BLaER1 treated with 17β-estradiol and CSF1 and Interleukin-3, amounts not matched to agents 10 nM and 100 nM (cell line): Measurements from ENCODE around the gene F2RL3.
"Not testable (repeated sequence)": the region's sequence is repeated elsewhere in the genome, so short reads cannot be mapped to it uniquely, and the experiment has no call there.

Experiments
- H3K27ac ChIP-seq, 11 experiments: shearing (Covaris generic); formaldehyde crosslinking; 2 replicates each; pipeline ENCODE4 v1.8.1; 2022
- H3K27me3 ChIP-seq, 11 experiments: shearing (Covaris generic); formaldehyde crosslinking; 2 replicates each; pipeline ENCODE4 v1.8.1; 2022
- H3K36me3 ChIP-seq, 11 experiments: shearing (Covaris generic); formaldehyde crosslinking; 2 replicates each; pipeline ENCODE4 v1.8.1; 2022
- H3K4me1 ChIP-seq, 10 experiments: shearing (Covaris generic); formaldehyde crosslinking; 2 replicates each; pipeline ENCODE4 v1.8.1; 2022
- H3K4me2 ChIP-seq, 11 experiments: shearing (Covaris generic); formaldehyde crosslinking; 2 replicates each; pipeline ENCODE4 v1.8.1; 2022
- H3K4me3 ChIP-seq, 10 experiments: shearing (Covaris generic); formaldehyde crosslinking; 2 replicates each; pipeline ENCODE4 v1.8.1; 2022
- H3K9ac ChIP-seq, 11 experiments: shearing (Covaris generic); formaldehyde crosslinking; 2 replicates each; pipeline ENCODE4 v1.8.1; 2022
- H3K9me3 ChIP-seq, 11 experiments: shearing (Covaris generic); formaldehyde crosslinking; replicated peaks in 1 of 11; 2 replicates each; pipeline ENCODE4 v1.8.1; 2022
- H4K20me1 ChIP-seq, 11 experiments: shearing (Covaris generic); formaldehyde crosslinking; 2 replicates each; pipeline ENCODE4 v1.8.1; 2022
- Cebpa-rat ChIP-seq, 11 experiments: shearing (Covaris generic); IDR thresholded peaks; 2 replicates each; pipeline ENCODE4 v1.8.1; 2022

The F2RL3 gene

DNA sequence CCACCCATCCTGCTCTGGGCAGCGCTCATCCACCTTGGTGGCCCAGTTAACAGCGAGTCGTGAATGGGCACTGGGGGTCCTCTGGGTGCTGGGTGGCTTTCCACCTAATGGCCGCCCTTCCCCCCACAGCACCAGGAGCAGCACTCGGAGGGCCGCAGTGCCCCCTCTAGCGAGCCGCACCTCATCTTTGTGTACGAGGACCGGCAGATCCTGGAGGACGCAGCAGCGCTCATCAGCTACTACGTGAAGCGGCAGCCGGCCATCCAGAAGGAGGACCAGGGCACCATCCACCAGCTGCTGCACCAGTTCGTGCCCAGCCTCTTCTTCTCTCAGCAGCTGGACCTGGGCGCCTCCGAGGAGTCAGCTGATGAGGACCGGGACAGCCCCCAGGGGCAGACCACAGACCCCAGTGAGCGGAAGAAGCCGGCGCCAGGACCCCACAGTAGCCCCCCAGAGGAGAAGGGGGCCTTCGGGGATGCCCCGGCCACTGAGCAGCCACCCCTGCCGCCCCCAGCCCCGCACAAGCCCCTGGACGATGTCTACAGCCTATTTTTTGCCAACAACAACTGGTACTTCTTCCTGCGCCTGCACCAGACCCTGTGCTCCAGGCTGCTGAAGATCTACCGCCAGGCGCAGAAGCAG, 19.3 kb upstream of the F2RL3 start:
- no peak overlapping the region for H3K4me2 ChIP-seq
- no peak overlapping the region for H3K9ac ChIP-seq
- H3K27ac ChIP-seq = no peak overlapping the region
- H3K4me1 ChIP-seq = peaks cover 0 to 17% (median 13%) of the 10 kb centered on the region in 10 experiments; a peak in 12 of 20 replicates
- no peak overlapping the region for H3K4me3 ChIP-seq
- H3K9me3 ChIP-seq = no peaks in the 10 kb centered on the region
- peaks cover 0 to 86% (median 44%) of the 10 kb centered on the region in 11 experiments; a peak in 14 of 22 replicates for H4K20me1 ChIP-seq
- H3K27me3 ChIP-seq = no peaks in the 10 kb centered on the region
- no peak for TF ChIP-seq Cebpa-rat (IDR thresholded peaks at IDR 0.05)
- peaks cover 89 to 99% (median 93%) of the 10 kb centered on the region in 11 experiments for H3K36me3 ChIP-seq

DNA sequence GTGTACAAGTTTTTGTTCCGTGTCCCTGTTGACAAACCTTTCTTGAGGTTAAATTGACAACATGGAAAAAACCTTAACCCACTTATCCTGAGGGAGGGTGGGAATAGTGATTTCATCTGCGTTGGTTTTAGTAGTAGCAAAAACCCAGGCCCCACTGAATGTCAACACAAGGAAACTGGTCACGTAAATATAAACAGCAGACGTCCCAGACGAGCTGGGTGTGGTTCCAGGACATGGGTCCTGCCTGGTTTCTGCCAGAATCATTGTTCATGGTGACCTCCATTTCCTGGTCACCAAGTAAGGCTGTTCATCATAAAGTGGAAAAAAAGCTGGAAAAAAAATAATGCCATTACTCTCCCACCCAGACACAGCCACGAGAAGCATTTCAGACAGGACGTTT, 16.9 kb upstream of the F2RL3 start:
- Histone ChIP-seq H3K4me2 (no peak overlapping the region), H3K4me3 (no peak overlapping the region), H3K4me1 (peaks cover 12 to 41% (median 37%) of the 10 kb centered on the region in 10 experiments), H3K36me3 (peaks cover 73 to 87% (median 81%) of the 10 kb centered on the region in 11 experiments), H3K9me3 (no peaks in the 10 kb centered on the region), H3K27me3 (peaks cover 0 to 4% (median 0%) of the 10 kb centered on the region in 11 experiments; a peak in 1 of 22 replicates), H3K27ac (peak overlapping the region in 2 of 11 experiments; percentile 15 to 21; a peak in 1 of 22 replicates), H4K20me1 (peaks cover 5 to 92% (median 65%) of the 10 kb centered on the region in 11 experiments; a peak in 20 of 22 replicates), H3K9ac (peak overlapping the region in 1 of 11 experiments; percentile 35; a peak in 1 of 22 replicates)
- no peak for TF ChIP-seq Cebpa-rat (IDR thresholded peaks at IDR 0.05)

DNA sequence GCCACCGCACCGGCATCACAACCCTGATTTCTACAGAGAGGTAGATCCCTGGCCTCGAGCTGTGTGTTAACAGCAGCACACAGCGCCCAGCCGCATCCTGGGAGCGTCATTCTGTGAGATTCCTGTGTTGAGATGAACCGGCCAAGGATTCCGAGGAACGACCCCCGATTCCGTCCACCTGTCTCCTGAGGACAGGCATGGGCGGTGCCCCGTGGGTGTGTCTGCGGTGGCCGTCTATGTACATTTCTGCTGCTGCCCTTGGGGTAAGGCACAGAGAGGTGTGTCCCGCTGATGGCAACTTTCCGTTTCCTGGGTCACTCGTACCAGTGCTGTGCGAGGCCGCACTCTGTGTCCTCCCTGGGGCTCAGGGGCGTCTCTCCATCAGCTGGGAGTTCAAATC, 16.1 kb upstream of the F2RL3 start:
- Histone ChIP-seq H3K9me3 (no peaks in the 10 kb centered on the region), H3K9ac (no peak overlapping the region), H4K20me1 (peaks cover 5 to 92% (median 66%) of the 10 kb centered on the region in 11 experiments; a peak in 20 of 22 replicates), H3K36me3 (peaks cover 70 to 87% (median 79%) of the 10 kb centered on the region in 11 experiments), H3K4me2 (no peak overlapping the region), H3K4me1 (peaks cover 21 to 50% (median 46%) of the 10 kb centered on the region in 10 experiments), H3K27me3 (peaks cover 0 to 4% (median 0%) of the 10 kb centered on the region in 11 experiments; a peak in 1 of 22 replicates), H3K4me3 (no peak overlapping the region), H3K27ac (peak overlapping the region in 1 of 11 experiments; percentile 91; a peak in 2 of 22 replicates)
- no peak for TF ChIP-seq Cebpa-rat (IDR thresholded peaks at IDR 0.05)

GRCh38 chr19:16873594-16873993, 15.2 kb upstream of the F2RL3 start:
- Histone ChIP-seq H3K4me1 (peaks cover 23 to 59% (median 54%) of the 10 kb centered on the region in 10 experiments), H3K4me3 (no peak overlapping the region), H3K27me3 (peaks cover 0 to 4% (median 0%) of the 10 kb centered on the region in 11 experiments; a peak in 1 of 22 replicates), H3K27ac (peak overlapping the region in 6 of 11 experiments; percentile 35 to 91 (median 87); a peak in 10 of 22 replicates), H3K9me3 (no peaks in the 10 kb centered on the region), H3K9ac (peak overlapping the region in 2 of 11 experiments; percentile 40 to 76; a peak in 3 of 22 replicates), H4K20me1 (peaks cover 5 to 92% (median 67%) of the 10 kb centered on the region in 11 experiments; a peak in 20 of 22 replicates), H3K36me3 (peaks cover 70 to 87% (median 79%) of the 10 kb centered on the region in 11 experiments), H3K4me2 (peak overlapping the region in 5 of 11 experiments; percentile 5 to 95 (median 79); a peak in 8 of 22 replicates)
- TF ChIP-seq Cebpa-rat (IDR thresholded peaks at IDR 0.05) = no peak

GRCh38 chr19:16874250-16874977, 14.4 kb upstream of the F2RL3 start:
- peak overlapping the region in 6 of 11 experiments; percentile 79 to 95 (median 88); a peak in 9 of 22 replicates for H3K4me2 ChIP-seq
- H3K36me3 ChIP-seq = peaks cover 70 to 87% (median 79%) of the 10 kb centered on the region in 11 experiments
- peaks cover 5 to 87% (median 60%) of the 10 kb centered on the region in 11 experiments; a peak in 20 of 22 replicates for H4K20me1 ChIP-seq
- H3K4me1 ChIP-seq = peaks cover 23 to 63% (median 58%) of the 10 kb centered on the region in 10 experiments
- TF ChIP-seq Cebpa-rat (IDR thresholded peaks at IDR 0.05) = no peak
- H3K9ac ChIP-seq = peak overlapping the region in 4 of 11 experiments; percentile 2 to 76 (median 28); a peak in 5 of 22 replicates
- peaks cover 0 to 6% (median 0%) of the 10 kb centered on the region in 11 experiments; a peak in 5 of 22 replicates for H3K9me3 ChIP-seq
- H3K27ac ChIP-seq = peak overlapping the region in 9 of 11 experiments; percentile 13 to 91 (median 78); a peak in 16 of 22 replicates
- H3K4me3 ChIP-seq = no peak overlapping the region
- H3K27me3 ChIP-seq = peaks cover 0 to 4% (median 0%) of the 10 kb centered on the region in 11 experiments; a peak in 1 of 22 replicates

- Histone ChIP-seq H4K20me1 (peaks cover 5 to 82% (median 56%) of the 10 kb centered on the region in 11 experiments; a peak in 20 of 22 replicates), H3K9ac (peak overlapping the region in 3 of 11 experiments; percentile 40 to 76 (median 74); a peak in 5 of 22 replicates), H3K36me3 (peaks cover 70 to 87% (median 79%) of the 10 kb centered on the region in 11 experiments), H3K27ac (peak overlapping the region in 9 of 11 experiments; percentile 13 to 91 (median 78); a peak in 16 of 22 replicates), H3K4me1 (peaks cover 23 to 63% (median 58%) of the 10 kb centered on the region in 10 experiments), H3K9me3 (peaks cover 2 to 11% (median 4%) of the 10 kb centered on the region in 11 experiments; a peak in 19 of 22 replicates), H3K4me2 (peak overlapping the region in 7 of 11 experiments; percentile 79 to 95 (median 89); a peak in 11 of 22 replicates)
- H3K27me3 ChIP-seq, H3K4me3 ChIP-seq: not testable (repeated sequence)
Measured at GRCh38 chr19:16874978-16875299, 13.9 kb upstream of the F2RL3 start.

DNA sequence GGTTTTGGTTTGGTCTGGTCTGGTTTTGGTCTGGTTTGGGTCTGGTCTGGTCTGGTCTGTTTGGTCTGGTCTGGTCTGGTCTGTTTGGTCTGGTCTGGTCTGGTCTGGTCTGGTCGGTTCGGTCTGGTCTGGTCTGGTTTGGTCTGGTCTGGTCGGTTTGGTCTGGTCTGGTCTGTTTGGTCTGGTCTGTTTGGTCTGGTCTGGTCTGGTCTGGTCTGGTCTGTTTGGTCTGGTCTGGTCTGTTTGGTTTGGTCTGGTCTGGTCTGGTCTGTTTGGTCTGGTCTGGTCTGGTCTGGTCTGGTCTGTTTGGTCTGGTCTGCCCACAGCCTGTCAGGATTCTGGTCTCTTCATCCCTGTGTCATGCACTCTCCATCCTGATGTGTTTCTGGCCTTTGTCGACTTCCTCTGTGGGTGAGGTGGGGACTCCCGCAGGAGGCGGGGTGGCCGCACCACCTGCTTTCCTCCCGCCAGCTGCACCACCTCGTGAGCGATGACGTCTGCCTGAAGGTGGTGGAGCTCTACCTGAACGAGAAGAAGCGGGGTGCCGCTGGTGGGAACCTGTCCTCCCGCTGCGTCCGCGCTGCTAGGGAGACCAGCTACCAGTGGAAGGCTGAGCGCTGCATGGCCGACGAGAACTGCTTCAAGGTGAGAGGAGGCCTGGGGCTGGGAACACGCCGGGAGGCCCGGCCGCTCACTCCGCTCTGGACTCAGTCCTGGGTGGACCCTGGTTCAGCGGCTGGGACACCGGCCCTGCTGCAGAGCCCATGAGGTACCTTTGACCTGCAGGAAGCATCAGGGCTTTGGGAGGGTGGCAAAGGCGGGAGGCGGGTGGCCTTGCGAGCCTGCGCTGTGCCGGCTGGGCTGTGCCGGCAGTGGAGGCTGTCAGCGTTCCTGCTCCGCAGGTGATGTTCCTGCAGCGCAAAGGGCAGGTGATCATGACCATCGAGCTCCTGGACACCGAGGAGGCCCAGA, 12.9 kb upstream of the F2RL3 start:
- peak overlapping the region in 9 of 11 experiments; percentile 22 to 91 (median 78); a peak in 18 of 22 replicates for H3K27ac ChIP-seq
- peak overlapping the region; percentile 73 to 95 (median 89) for H3K4me2 ChIP-seq
- peaks cover 5 to 76% (median 53%) of the 10 kb centered on the region in 11 experiments; a peak in 20 of 22 replicates for H4K20me1 ChIP-seq
- peaks cover 11 to 20% (median 14%) of the 10 kb centered on the region in 11 experiments for H3K9me3 ChIP-seq
- H3K27me3 ChIP-seq = peaks cover 0 to 4% (median 0%) of the 10 kb centered on the region in 11 experiments; a peak in 1 of 22 replicates
- TF ChIP-seq Cebpa-rat (IDR thresholded peaks at IDR 0.05) = no peak
- peak overlapping the region in 2 of 10 experiments; percentile 20 to 27; a peak in 1 of 20 replicates for H3K4me3 ChIP-seq
- H3K36me3 ChIP-seq = peaks cover 70 to 87% (median 79%) of the 10 kb centered on the region in 11 experiments
- peak overlapping the region in 8 of 11 experiments; percentile 18 to 78 (median 68); a peak in 13 of 22 replicates for H3K9ac ChIP-seq
- peaks cover 23 to 63% (median 58%) of the 10 kb centered on the region in 10 experiments for H3K4me1 ChIP-seq
